Measurements from ENCODE around the gene BST1. TPM values are rescaled to one million over a fixed set of nuclear protein-coding genes. Genes with fewer than 3 reads are reported as not detected.

BST1 gene
- total RNA-seq, 1 experiment from 2014 or later, result 1.4 TPM

DNA sequence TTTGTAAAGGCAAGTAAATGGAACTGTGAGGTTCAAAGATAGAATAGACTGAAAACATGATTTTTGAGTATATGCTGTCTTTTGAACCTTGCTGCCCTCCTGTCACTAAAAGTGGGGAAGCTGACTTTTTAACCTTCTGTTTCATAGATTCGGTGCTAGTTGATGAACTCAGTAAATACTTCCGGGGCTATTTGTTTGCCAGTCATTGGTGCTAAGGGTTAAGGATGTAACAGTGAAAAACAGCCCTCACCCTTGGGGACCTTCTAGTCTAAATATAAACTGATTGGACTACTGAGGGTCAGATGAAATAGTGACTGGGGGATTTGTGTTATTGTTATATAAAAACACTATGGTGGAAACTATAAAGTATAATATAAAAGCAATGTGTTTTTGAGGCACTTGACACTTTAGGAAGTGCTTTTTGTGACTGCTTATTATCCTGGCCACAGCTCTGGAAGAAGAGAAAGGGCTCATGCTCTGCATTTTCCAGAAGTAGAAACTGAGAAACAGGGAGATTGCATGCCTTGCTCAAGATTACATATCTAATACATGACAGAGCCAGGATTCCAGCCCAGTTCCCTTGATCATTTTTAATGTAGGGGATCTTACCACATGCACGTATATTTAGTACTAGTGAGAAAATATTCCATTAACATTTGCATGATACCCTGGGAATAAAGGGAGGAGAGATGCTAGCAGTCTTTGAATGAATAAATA lies 3.9 kb downstream of the BST1 start:
- ChIA-PET CTCF (no interaction called here), POLR2A (no interaction called here)
- DNase-seq (ENCODE audit: low spot score) (no peak), ATAC-seq (no peak)
- TF ChIP-seq TEAD4 (CRISPR knock-in tag; IDR thresholded peaks at IDR 0.05) (no peak), FOXK1 (CRISPR knock-in tag; IDR thresholded peaks at IDR 0.05) (no peak), ZNF396 (CRISPR knock-in tag; IDR thresholded peaks at IDR 0.05; ENCODE audit: borderline replicate concordance) (no peak), RELA (CRISPR knock-in tag; IDR thresholded peaks at IDR 0.05; ENCODE audit: borderline replicate concordance) (no peak)
- TF ChIP-seq, protein P1, sequence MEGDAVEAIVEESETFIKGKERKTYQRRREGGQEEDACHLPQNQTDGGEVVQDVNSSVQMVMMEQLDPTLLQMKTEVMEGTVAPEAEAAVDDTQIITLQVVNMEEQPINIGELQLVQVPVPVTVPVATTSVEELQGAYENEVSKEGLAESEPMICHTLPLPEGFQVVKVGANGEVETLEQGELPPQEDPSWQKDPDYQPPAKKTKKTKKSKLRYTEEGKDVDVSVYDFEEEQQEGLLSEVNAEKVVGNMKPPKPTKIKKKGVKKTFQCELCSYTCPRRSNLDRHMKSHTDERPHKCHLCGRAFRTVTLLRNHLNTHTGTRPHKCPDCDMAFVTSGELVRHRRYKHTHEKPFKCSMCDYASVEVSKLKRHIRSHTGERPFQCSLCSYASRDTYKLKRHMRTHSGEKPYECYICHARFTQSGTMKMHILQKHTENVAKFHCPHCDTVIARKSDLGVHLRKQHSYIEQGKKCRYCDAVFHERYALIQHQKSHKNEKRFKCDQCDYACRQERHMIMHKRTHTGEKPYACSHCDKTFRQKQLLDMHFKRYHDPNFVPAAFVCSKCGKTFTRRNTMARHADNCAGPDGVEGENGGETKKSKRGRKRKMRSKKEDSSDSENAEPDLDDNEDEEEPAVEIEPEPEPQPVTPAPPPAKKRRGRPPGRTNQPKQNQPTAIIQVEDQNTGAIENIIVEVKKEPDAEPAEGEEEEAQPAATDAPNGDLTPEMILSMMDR (IDR thresholded peaks at IDR 0.05), result no peak
- TF ChIP-seq, protein P2, sequence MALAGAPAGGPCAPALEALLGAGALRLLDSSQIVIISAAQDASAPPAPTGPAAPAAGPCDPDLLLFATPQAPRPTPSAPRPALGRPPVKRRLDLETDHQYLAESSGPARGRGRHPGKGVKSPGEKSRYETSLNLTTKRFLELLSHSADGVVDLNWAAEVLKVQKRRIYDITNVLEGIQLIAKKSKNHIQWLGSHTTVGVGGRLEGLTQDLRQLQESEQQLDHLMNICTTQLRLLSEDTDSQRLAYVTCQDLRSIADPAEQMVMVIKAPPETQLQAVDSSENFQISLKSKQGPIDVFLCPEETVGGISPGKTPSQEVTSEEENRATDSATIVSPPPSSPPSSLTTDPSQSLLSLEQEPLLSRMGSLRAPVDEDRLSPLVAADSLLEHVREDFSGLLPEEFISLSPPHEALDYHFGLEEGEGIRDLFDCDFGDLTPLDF (CRISPR knock-in tag; IDR thresholded peaks at IDR 0.05), result no peak
- TF ChIP-seq, protein P3, sequence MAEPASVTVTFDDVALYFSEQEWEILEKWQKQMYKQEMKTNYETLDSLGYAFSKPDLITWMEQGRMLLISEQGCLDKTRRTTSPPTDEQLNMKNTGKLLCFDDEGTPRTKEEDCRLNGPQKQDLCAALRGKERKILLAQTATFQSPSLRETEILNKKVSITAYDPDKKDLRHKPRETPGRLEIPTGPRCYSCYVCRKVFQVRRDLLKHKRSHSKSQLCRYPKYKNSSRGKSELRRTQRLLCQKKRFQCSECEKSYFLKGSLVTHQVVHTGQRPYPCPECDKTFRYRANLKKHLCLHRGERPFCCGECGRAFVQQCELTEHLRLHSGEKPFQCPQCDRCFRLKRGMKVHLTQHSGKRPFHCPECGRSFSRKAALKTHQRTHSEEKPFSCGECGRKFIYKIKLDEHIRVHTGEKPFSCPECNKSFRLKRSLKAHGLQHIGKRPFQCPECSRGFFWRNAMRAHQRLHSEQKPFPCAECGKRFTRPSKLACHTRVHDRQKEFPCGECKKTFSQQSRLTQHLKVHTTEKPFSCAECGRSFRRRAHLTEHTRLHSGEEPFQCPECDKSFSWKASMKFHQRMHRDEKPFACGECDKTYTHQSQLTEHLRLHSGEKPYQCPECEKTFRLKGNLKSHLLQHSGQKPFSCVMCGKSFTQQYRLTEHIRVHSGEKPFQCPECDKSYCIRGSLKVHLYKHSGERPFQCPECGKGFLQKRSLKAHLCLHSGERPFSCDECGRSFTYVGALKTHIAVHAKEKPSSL (CRISPR knock-in tag; conservative IDR thresholded peaks at IDR 0.05), result no peak
- H3K36me3 Mint-ChIP-seq, result no peaks in the 10 kb centered on the region
- H3K9me3 Mint-ChIP-seq, result no peaks in the 10 kb centered on the region
- H3K27ac Mint-ChIP-seq, result no peak overlapping the region
- H3K4me1 Mint-ChIP-seq, result peaks cover 8% of the 10 kb centered on the region
- H3K4me3 Mint-ChIP-seq, result no peak overlapping the region
- peaks cover 14% of the 10 kb centered on the region for H3K27me3 Mint-ChIP-seq (ENCODE audit: low read depth)

DNA sequence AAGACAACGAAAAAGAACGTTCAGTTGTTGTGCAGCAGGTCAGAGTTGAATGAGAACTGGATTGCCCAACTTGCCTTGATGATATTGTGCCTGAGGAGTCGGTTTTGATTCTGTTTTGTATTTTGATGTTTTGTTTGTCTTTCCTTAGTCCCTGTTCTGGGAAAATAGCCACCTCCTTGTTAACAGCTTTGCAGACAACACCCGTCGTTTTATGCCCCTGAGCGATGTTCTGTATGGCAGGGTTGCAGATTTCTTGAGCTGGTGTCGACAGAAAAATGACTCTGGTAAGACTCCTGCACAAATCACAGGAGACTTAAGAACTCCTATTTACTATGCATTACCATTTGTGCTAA lies 4.5 kb downstream of the BST1 start:
- ATAC-seq (no peak), DNase-seq (ENCODE audit: low spot score) (no peak)
- Mint-ChIP-seq H3K36me3 (no peaks in the 10 kb centered on the region), H3K27me3 (ENCODE audit: low read depth) (peaks cover 9% of the 10 kb centered on the region), H3K9me3 (no peaks in the 10 kb centered on the region), H3K4me1 (peaks cover 3% of the 10 kb centered on the region), H3K27ac (no peak overlapping the region), H3K4me3 (no peak overlapping the region)
- CTCF ChIA-PET, result no interaction called here
- TF ChIP-seq SMAD3 (CRISPR knock-in tag; IDR thresholded peaks at IDR 0.05; ENCODE audit: borderline replicate concordance) (no peak), ATF1 (CRISPR knock-in tag; IDR thresholded peaks at IDR 0.05) (no peak), JAZF1 (CRISPR knock-in tag; IDR thresholded peaks at IDR 0.05) (no peak), FOXP1 (CRISPR knock-in tag; IDR thresholded peaks at IDR 0.05; ENCODE audit: borderline replicate concordance) (no peak), SMAD4 (CRISPR knock-in tag; IDR thresholded peaks at IDR 0.05) (no peak), ZNF219 (CRISPR knock-in tag; IDR thresholded peaks at IDR 0.05; ENCODE audit: borderline replicate concordance) (no peak), HMGA2 (CRISPR knock-in tag; IDR thresholded peaks at IDR 0.05) (no peak), NR2C2 (CRISPR knock-in tag; IDR thresholded peaks at IDR 0.05) (no peak), GTF2I (CRISPR knock-in tag; conservative IDR thresholded peaks at IDR 0.05) (no peak), ELF4 (CRISPR knock-in tag; IDR thresholded peaks at IDR 0.05; ENCODE audit: low read depth) (no peak), SP1 (CRISPR knock-in tag; conservative IDR thresholded peaks at IDR 0.05) (no peak)
- TF ChIP-seq, protein P4, sequence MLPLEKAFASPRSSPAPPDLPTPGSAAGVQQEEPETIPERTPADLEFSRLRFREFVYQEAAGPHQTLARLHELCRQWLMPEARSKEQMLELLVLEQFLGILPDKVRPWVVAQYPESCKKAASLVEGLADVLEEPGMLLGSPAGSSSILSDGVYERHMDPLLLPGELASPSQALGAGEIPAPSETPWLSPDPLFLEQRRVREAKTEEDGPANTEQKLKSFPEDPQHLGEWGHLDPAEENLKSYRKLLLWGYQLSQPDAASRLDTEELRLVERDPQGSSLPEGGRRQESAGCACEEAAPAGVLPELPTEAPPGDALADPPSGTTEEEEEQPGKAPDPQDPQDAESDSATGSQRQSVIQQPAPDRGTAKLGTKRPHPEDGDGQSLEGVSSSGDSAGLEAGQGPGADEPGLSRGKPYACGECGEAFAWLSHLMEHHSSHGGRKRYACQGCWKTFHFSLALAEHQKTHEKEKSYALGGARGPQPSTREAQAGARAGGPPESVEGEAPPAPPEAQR (CRISPR knock-in tag; IDR thresholded peaks at IDR 0.05), result no peak
- TF ChIP-seq, protein P5, sequence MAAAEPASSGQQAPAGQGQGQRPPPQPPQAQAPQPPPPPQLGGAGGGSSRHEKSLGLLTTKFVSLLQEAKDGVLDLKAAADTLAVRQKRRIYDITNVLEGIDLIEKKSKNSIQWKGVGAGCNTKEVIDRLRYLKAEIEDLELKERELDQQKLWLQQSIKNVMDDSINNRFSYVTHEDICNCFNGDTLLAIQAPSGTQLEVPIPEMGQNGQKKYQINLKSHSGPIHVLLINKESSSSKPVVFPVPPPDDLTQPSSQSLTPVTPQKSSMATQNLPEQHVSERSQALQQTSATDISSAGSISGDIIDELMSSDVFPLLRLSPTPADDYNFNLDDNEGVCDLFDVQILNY (CRISPR knock-in tag; IDR thresholded peaks at IDR 0.05), result no peak
- TF ChIP-seq, protein P6, sequence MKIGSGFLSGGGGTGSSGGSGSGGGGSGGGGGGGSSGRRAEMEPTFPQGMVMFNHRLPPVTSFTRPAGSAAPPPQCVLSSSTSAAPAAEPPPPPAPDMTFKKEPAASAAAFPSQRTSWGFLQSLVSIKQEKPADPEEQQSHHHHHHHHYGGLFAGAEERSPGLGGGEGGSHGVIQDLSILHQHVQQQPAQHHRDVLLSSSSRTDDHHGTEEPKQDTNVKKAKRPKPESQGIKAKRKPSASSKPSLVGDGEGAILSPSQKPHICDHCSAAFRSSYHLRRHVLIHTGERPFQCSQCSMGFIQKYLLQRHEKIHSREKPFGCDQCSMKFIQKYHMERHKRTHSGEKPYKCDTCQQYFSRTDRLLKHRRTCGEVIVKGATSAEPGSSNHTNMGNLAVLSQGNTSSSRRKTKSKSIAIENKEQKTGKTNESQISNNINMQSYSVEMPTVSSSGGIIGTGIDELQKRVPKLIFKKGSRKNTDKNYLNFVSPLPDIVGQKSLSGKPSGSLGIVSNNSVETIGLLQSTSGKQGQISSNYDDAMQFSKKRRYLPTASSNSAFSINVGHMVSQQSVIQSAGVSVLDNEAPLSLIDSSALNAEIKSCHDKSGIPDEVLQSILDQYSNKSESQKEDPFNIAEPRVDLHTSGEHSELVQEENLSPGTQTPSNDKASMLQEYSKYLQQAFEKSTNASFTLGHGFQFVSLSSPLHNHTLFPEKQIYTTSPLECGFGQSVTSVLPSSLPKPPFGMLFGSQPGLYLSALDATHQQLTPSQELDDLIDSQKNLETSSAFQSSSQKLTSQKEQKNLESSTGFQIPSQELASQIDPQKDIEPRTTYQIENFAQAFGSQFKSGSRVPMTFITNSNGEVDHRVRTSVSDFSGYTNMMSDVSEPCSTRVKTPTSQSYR (CRISPR knock-in tag; IDR thresholded peaks at IDR 0.05), result no peak
- POLR2A ChIA-PET, result no interaction called here

Data from WTC11 (cell line).